Endothelial cell of umbilical vein (primary cell): ENCODE data around the gene ERBB4. TPM values are rescaled to one million over a fixed set of nuclear protein-coding genes. Genes with fewer than 3 reads are reported as not detected.

Experiments
- BruUV-seq: library from RNA; stranded (reverse); fragments of 400-500 nt; replicated peaks from 2 replicates; lab custom pipeline; 2021; lab: Mats Ljungman, UMichigan
- CTCF ChIA-PET: fragments of 300-600, 350-600 bp; sonication (Branson Sonifier 250); formaldehyde crosslinking; loops from one replicate; lab custom pipeline; 2021; ENCODE audit warnings: antibody characterized with exemption, inconsistent platforms; lab: Charles Lee
- POLR2A ChIA-PET: fragments of 300-600, 350-600 bp; sonication (Branson Sonifier 250); formaldehyde crosslinking; loops from one replicate; lab custom pipeline; 2021; ENCODE audit warnings: antibody characterized with exemption, inconsistent platforms; lab: Charles Lee
- DNase-seq: peaks from one replicate; pipeline ENCODE4 v3.0.0-alpha.2; 2011; ENCODE audit warnings: low read depth, low spot score
- FAIRE-seq: peaks from 2 replicates; lab custom pipeline; 2011; peaks lifted over from hg19 to GRCh38; lab: Jason Lieb, UNC
- H2AFZ ChIP-seq: 2 replicates; pipeline ENCODE4 v1.6.0; 2012; ENCODE audit warnings: low read depth, low read length, control low read depth, inconsistent platforms
- H3K27ac ChIP-seq: 2 replicates; pipeline ENCODE4 v1.5.1; 2011; ENCODE audit warnings: low read depth, mild to moderate bottlenecking, control low read depth, low read length, moderate library complexity; ENCODE audit not compliant: insufficient read depth
- H3K27me3 ChIP-seq, 2 experiments: 2 replicates each; pipeline versions ENCODE4 v1.6.0 to v1.6.1; 2011; ENCODE audit warnings: low read length in 2 of 2, mixed read lengths in 1 of 2; ENCODE audit not compliant: control insufficient read depth in 2 of 2, insufficient read depth in 2 of 2
- H3K36me3 ChIP-seq, 2 experiments: 2 replicates in 1 of 2; 3 replicates in 1 of 2; pipeline ENCODE4 v1.5.1; 2011; ENCODE audit warnings: low read length in 2 of 2, mild to moderate bottlenecking in 1 of 2, moderate library complexity in 1 of 2; ENCODE audit not compliant: control insufficient read depth in 2 of 2, insufficient read depth in 2 of 2; ENCODE audit errors: extremely low read depth in 1 of 2
- H3K4me1 ChIP-seq: 3 replicates; pipeline ENCODE4 v1.5.1; 2011; ENCODE audit warnings: mild to moderate bottlenecking, low read length; ENCODE audit not compliant: control insufficient read depth, insufficient read depth; ENCODE audit errors: extremely low read depth
- H3K4me2 ChIP-seq: 2 replicates; pipeline ENCODE4 v1.6.1; 2011; ENCODE audit warnings: low read length, control low read depth, mixed read lengths; ENCODE audit not compliant: insufficient read depth
- H3K4me3 ChIP-seq, 3 experiments: fragments of 200-600 bp in 1 of 3; sonication (generic), shearing (Covaris generic) in 1 of 3; replicated peaks in 1 of 3; 2 replicates each; pipeline ENCODE4 v1.5.1; 2011 to 2016; ENCODE audit warnings: control low read depth in 3 of 3, low read length in 3 of 3, mild to moderate bottlenecking in 2 of 3, inconsistent platforms in 1 of 3, low read depth in 1 of 3, moderate library complexity in 1 of 3; ENCODE audit not compliant: insufficient read depth in 1 of 3
- H3K79me2 ChIP-seq: 2 replicates; pipeline ENCODE4 v1.6.0; 2012; ENCODE audit warnings: low read length, inconsistent platforms; ENCODE audit not compliant: control insufficient read depth, insufficient read depth
- H3K9ac ChIP-seq: replicated peaks from 2 replicates; pipeline ENCODE3; 2011; ENCODE audit warnings: low read length, control low read depth; ENCODE audit not compliant: insufficient read depth; ENCODE audit errors: extremely low read depth
- H3K9me1 ChIP-seq: replicated peaks from 3 replicates; pipeline ENCODE4 v1.6.0; 2011; ENCODE audit warnings: mild to moderate bottlenecking, low read length; ENCODE audit not compliant: control insufficient read depth, insufficient read depth; ENCODE audit errors: extremely low read depth
- H3K9me3 ChIP-seq: replicated peaks from 2 replicates; pipeline ENCODE4 v1.5.1; 2012; ENCODE audit warnings: low read length, inconsistent platforms; ENCODE audit not compliant: control insufficient read depth, insufficient read depth
- H4K20me1 ChIP-seq: replicated peaks from 2 replicates; pipeline ENCODE3; 2011; ENCODE audit warnings: mild to moderate bottlenecking, low read length; ENCODE audit not compliant: control insufficient read depth, insufficient read depth; ENCODE audit errors: extremely low read depth
- EZH2 ChIP-seq: IDR thresholded peaks from 2 replicates; pipeline ENCODE4 v1.6.1; 2012; ENCODE audit warnings: borderline replicate concordance, low read depth, mild to moderate bottlenecking, moderate library complexity, low read length, inconsistent platforms; ENCODE audit not compliant: severe bottlenecking
- FOS ChIP-seq: IDR thresholded peaks from 2 replicates; pipeline ENCODE4 v1.6.1; 2011; ENCODE audit warnings: mild to moderate bottlenecking, low read length, moderate library complexity, borderline replicate concordance; ENCODE audit not compliant: insufficient read depth
- GATA2 ChIP-seq: IDR thresholded peaks from 2 replicates; pipeline ENCODE4 v1.7.0; 2011; ENCODE audit warnings: low read depth, mild to moderate bottlenecking, moderate library complexity, mixed read lengths, low read length; ENCODE audit not compliant: insufficient read length, insufficient read depth
- JUN ChIP-seq: IDR thresholded peaks from 2 replicates; pipeline ENCODE4 v1.6.1; 2011; ENCODE audit warnings: borderline replicate concordance, low read depth; ENCODE audit not compliant: insufficient read length, insufficient read depth
- MYC ChIP-seq: IDR thresholded peaks from one replicate; pipeline ENCODE4 v1.6.1; 2011; ENCODE audit warnings: mild to moderate bottlenecking, low read depth, low read length
- POLR2A ChIP-seq: IDR thresholded peaks from 2 replicates; pipeline ENCODE4 v1.6.1; 2012; ENCODE audit warnings: low read depth, mild to moderate bottlenecking, control low read depth, low read length
- POLR2AphosphoS5 ChIP-seq: IDR thresholded peaks from 2 replicates; pipeline ENCODE4 v1.6.1; 2012; ENCODE audit warnings: low read depth, mild to moderate bottlenecking, control low read depth, low read length, moderate library complexity; ENCODE audit not compliant: insufficient read depth
- dilution Hi-C: fragments of 300-500 bp; cut with MboI; formaldehyde crosslinking; loops from one replicate; pipeline ENCODE4 v1.15.0; 2019; ENCODE audit warnings: low sequenced_read_pairs; ENCODE audit not compliant: extremely low pct_ligation_motif_present
- intact Hi-C: fragments of 100-400 bp; cut with micrococcal nuclease; formaldehyde crosslinking; loops from one replicate; pipeline ENCODE4 v1.10.0; 2022
- polyA plus RNA-seq, 4 experiments: library from polyadenylated mRNA; depleted of rRNA in 3 of 4; stranded (reverse) in 3 of 4; unstranded in 1 of 4; fragments of >200 nt; gene quantifications; 2 replicates each; pipeline versions ENCODE4 v1.2.1 to v1.2.3, GENCODE V29; 2011 to 2012; ENCODE audit warnings: missing spikeins in 1 of 4
- total RNA-seq: library from RNA; stranded (reverse); gene quantifications from 2 replicates; pipeline ENCODE4 v1.2.3, GENCODE V29; 2021
- TF ChIP-seq, protein P1 (sequence below), 2 donors: IDR thresholded peaks; 1 replicate in 1 of 2; 2 replicates in 1 of 2; pipeline ENCODE4 v1.5.1; 2011; ENCODE audit warnings: low read length in 2 of 2, mild to moderate bottlenecking in 2 of 2, moderate library complexity in 2 of 2, control low read depth in 1 of 2, inconsistent platforms in 1 of 2, low read depth in 1 of 2; ENCODE audit not compliant: insufficient read depth in 1 of 2; ENCODE audit errors: extremely low read depth in 1 of 2
- TF ChIP-seq, protein P2 (sequence below): IDR thresholded peaks from 2 replicates; pipeline ENCODE4 v1.6.1; 2011; ENCODE audit not compliant: insufficient read depth, insufficient read length

The ERBB4 gene
- total and polyA plus RNA-seq, 2 donors (not counting 3 experiments of a cell fraction or from before 2014, with no cell fraction given) = 0.01 to 0.27 TPM

DNA sequence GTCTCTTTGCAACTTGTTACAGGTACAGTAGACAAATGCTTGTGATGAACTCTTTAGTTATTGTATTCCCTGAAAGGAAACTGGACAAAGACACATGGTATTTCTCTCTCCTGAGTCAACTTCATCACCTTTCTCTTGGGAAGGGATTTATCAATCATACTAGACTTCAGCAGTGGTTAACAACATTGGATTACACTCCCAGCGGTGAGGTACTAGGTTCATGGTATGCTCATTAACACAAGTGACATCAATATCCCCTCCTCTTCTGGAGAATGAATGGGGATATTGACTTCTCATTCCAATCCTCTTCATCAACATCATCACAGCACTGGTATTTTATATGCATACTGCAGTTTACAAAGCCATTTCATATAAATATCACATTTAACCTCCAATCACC, 574.6 kb downstream of the ERBB4 start:
- no peak overlapping the region for H3K27ac ChIP-seq
- ChIA-PET POLR2A (no interaction called here), CTCF (no interaction called here)
- BruUV-seq = no TSS peak
- H2AFZ ChIP-seq = no peak overlapping the region
- H3K9me3 ChIP-seq = no peaks in the 10 kb centered on the region
- TF ChIP-seq, protein P1, sequence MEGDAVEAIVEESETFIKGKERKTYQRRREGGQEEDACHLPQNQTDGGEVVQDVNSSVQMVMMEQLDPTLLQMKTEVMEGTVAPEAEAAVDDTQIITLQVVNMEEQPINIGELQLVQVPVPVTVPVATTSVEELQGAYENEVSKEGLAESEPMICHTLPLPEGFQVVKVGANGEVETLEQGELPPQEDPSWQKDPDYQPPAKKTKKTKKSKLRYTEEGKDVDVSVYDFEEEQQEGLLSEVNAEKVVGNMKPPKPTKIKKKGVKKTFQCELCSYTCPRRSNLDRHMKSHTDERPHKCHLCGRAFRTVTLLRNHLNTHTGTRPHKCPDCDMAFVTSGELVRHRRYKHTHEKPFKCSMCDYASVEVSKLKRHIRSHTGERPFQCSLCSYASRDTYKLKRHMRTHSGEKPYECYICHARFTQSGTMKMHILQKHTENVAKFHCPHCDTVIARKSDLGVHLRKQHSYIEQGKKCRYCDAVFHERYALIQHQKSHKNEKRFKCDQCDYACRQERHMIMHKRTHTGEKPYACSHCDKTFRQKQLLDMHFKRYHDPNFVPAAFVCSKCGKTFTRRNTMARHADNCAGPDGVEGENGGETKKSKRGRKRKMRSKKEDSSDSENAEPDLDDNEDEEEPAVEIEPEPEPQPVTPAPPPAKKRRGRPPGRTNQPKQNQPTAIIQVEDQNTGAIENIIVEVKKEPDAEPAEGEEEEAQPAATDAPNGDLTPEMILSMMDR (IDR thresholded peaks at IDR 0.05; ENCODE audit: extremely low read depth in 1 of 2, insufficient read depth in 1 of 2, low read depth in 1 of 2, low read length in 2 of 2) = no peak
- TF ChIP-seq FOS (no peak), POLR2AphosphoS5 (no peak), EZH2 (no peak), JUN (no peak), MYC (no peak), GATA2 (no peak), POLR2A (no peak)
- TF ChIP-seq, protein P2, sequence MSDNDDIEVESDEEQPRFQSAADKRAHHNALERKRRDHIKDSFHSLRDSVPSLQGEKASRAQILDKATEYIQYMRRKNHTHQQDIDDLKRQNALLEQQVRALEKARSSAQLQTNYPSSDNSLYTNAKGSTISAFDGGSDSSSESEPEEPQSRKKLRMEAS = no peak
- no peak overlapping the region for H3K4me2 ChIP-seq
- FAIRE-seq (no peak), DNase-seq (no peak)
- intact Hi-C loops (no loop called here), dilution Hi-C loops (no loop called here)
- H3K79me2 ChIP-seq = no peaks in the 10 kb centered on the region
- H3K4me1 ChIP-seq = no peaks in the 10 kb centered on the region
- no peak overlapping the region for H3K9ac ChIP-seq
- H3K4me3 ChIP-seq = no peak overlapping the region
- no peaks in the 10 kb centered on the region for H4K20me1 ChIP-seq
- H3K36me3 ChIP-seq = no peaks in the 10 kb centered on the region
- H3K27me3 ChIP-seq = no peaks in the 10 kb centered on the region
- H3K9me1 ChIP-seq = no peaks in the 10 kb centered on the region
